SU-DHL-6 (cell line): ENCODE data around the gene ROBO2.

ENCODE experiments used
- H2AFZ ChIP-seq: fragments of 200-600 bp; sonication (generic); 2 replicates; pipeline ENCODE4 v1.6.1; 2014; ENCODE audit warnings: low read depth, mild to moderate bottlenecking, moderate library complexity, mixed read lengths, antibody characterized with exemption, low read length; ENCODE audit not compliant: severe bottlenecking
- H3F3A ChIP-seq: fragments of 200-600 bp; shearing (Covaris generic); 2 replicates; pipeline ENCODE4 v1.6.0; 2016; ENCODE audit warnings: antibody characterized with exemption, mild to moderate bottlenecking; ENCODE audit not compliant: insufficient read depth
- H3K27ac ChIP-seq: fragments of 200-600 bp; sonication (generic); 2 replicates; pipeline ENCODE4 v1.5.1; 2016; ENCODE audit warnings: low read depth, mild to moderate bottlenecking, low read length, moderate library complexity, mixed read lengths
- H3K27me3 ChIP-seq: fragments of 200-600 bp; sonication (generic), shearing (Covaris generic); 2 replicates; pipeline ENCODE4 v1.6.0; 2014; ENCODE audit warnings: mild to moderate bottlenecking, low read length
- H3K36me3 ChIP-seq: fragments of 200-600 bp; sonication (generic); 2 replicates; pipeline ENCODE4 v1.6.1; 2014; ENCODE audit warnings: mild to moderate bottlenecking, low read length, mixed read lengths
- H3K4me2 ChIP-seq: fragments of 300-600, 200-600 bp; shearing (Covaris generic), sonication (generic); 2 replicates; pipeline ENCODE4 v1.6.0; 2014; ENCODE audit warnings: low read length, low read depth, mild to moderate bottlenecking; ENCODE audit not compliant: poor library complexity, severe bottlenecking
- H3K4me3 ChIP-seq: fragments of 200-600 bp; sonication (generic); 2 replicates; pipeline ENCODE4 v1.5.1; 2014; ENCODE audit warnings: antibody characterized with exemption, low read length, mild to moderate bottlenecking, mixed read lengths; ENCODE audit not compliant: insufficient read depth, poor library complexity, severe bottlenecking
- H3K79me2 ChIP-seq: fragments of 200-600 bp; sonication (generic); 2 replicates; pipeline ENCODE4 v1.6.1; 2014; ENCODE audit warnings: mild to moderate bottlenecking, low read length, moderate library complexity; ENCODE audit not compliant: insufficient read depth
- H3K9ac ChIP-seq: fragments of 200-600 bp; sonication (generic); 2 replicates; pipeline ENCODE4 v1.7.0; 2014; ENCODE audit warnings: mild to moderate bottlenecking, low read length
- H3K9me2 ChIP-seq: fragments of 200-600 bp; sonication (generic); replicated peaks from 2 replicates; pipeline ENCODE4 v1.6.1; 2014; ENCODE audit warnings: low read length; ENCODE audit not compliant: insufficient read depth
- H3K9me3 ChIP-seq: fragments of 200-600 bp; sonication (generic); 2 replicates; pipeline ENCODE4 v1.6.1; 2014; ENCODE audit warnings: low read length, mixed read lengths; ENCODE audit not compliant: insufficient read depth
- H4K20me1 ChIP-seq: fragments of 200-600 bp; sonication (generic); 2 replicates; pipeline ENCODE4 v1.6.1; 2014; ENCODE audit warnings: low read depth, mild to moderate bottlenecking, antibody characterized with exemption, low read length, moderate library complexity, mixed read lengths
- EZH2phosphoT487 ChIP-seq: fragments of 200-600 bp; sonication (generic), shearing (Covaris generic); conservative IDR thresholded peaks from 2 replicates; pipeline ENCODE4 v1.6.1; 2018; ENCODE audit warnings: mild to moderate bottlenecking, antibody characterized with exemption, low read length, moderate library complexity, mixed read lengths
- TF ChIP-seq, protein P1 (sequence below): fragments of 200-600 bp; sonication (generic); IDR thresholded peaks from one replicate; pipeline ENCODE4 v1.5.1; 2017; ENCODE audit warnings: antibody characterized with exemption, mild to moderate bottlenecking, low read length, moderate library complexity; ENCODE audit not compliant: insufficient read depth, poor library complexity, severe bottlenecking

Gene ROBO2

DNA sequence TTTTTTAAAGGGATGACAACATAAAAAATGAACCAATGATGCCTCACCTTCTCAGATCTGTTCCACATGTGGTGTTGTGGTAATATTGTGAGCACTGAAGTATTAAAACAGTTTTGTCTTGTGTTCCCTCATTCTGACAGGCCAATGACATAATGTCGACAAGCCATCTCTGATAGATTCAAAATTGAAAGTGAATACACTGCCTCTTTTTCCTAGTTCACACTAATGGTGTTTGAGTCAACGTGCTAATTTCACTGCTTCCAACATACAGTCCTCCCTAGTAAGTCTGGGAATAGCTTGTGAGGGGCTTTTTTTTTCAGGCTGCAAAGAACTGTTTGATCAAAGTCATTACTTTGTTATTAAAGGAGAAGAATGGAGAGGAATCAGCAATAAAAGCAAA is 82.8 kb downstream of the ROBO2 start:
- Histone ChIP-seq H3K9ac (no peak overlapping the region), H3K27ac (no peak overlapping the region), H4K20me1 (no peaks in the 10 kb centered on the region), H3K36me3 (no peaks in the 10 kb centered on the region), H2AFZ (no peak overlapping the region), H3K4me3 (no peak overlapping the region), H3K9me3 (no peaks in the 10 kb centered on the region), H3K79me2 (no peaks in the 10 kb centered on the region), H3K4me2 (no peak overlapping the region), H3F3A (no peaks in the 10 kb centered on the region), H3K9me2 (no peaks in the 10 kb centered on the region), H3K27me3 (no peaks in the 10 kb centered on the region)
- TF ChIP-seq EZH2phosphoT487: no peak
- TF ChIP-seq, protein P1, sequence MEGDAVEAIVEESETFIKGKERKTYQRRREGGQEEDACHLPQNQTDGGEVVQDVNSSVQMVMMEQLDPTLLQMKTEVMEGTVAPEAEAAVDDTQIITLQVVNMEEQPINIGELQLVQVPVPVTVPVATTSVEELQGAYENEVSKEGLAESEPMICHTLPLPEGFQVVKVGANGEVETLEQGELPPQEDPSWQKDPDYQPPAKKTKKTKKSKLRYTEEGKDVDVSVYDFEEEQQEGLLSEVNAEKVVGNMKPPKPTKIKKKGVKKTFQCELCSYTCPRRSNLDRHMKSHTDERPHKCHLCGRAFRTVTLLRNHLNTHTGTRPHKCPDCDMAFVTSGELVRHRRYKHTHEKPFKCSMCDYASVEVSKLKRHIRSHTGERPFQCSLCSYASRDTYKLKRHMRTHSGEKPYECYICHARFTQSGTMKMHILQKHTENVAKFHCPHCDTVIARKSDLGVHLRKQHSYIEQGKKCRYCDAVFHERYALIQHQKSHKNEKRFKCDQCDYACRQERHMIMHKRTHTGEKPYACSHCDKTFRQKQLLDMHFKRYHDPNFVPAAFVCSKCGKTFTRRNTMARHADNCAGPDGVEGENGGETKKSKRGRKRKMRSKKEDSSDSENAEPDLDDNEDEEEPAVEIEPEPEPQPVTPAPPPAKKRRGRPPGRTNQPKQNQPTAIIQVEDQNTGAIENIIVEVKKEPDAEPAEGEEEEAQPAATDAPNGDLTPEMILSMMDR: no peak

DNA sequence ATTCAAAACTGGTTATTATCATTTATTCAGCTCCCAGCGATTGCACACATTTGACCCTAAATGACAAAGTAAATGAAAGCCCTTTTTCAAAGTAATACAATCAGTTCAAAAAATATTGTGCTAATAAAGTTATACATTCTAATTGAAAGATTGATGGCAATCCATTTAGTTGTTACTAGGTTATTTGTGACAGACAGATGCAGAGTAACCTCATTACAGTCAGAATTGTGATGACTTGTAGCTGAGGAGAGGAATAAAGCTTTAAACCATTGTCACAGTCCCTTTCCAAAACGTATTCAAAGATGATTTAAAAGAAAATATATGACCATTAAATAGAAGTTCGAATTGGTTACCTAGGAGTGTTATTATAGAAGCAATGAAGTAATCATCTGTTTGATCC is 86.1 kb downstream of the ROBO2 start:
- no peak for TF ChIP-seq EZH2phosphoT487
- TF ChIP-seq, protein P1: no peak
- Histone ChIP-seq H3F3A (no peaks in the 10 kb centered on the region), H3K79me2 (no peaks in the 10 kb centered on the region), H3K36me3 (no peaks in the 10 kb centered on the region), H3K4me2 (no peak overlapping the region), H3K4me3 (no peak overlapping the region), H2AFZ (no peak overlapping the region), H3K9ac (no peak overlapping the region), H4K20me1 (no peaks in the 10 kb centered on the region), H3K9me2 (no peaks in the 10 kb centered on the region), H3K9me3 (no peaks in the 10 kb centered on the region), H3K27me3 (no peaks in the 10 kb centered on the region), H3K27ac (no peak overlapping the region)

DNA sequence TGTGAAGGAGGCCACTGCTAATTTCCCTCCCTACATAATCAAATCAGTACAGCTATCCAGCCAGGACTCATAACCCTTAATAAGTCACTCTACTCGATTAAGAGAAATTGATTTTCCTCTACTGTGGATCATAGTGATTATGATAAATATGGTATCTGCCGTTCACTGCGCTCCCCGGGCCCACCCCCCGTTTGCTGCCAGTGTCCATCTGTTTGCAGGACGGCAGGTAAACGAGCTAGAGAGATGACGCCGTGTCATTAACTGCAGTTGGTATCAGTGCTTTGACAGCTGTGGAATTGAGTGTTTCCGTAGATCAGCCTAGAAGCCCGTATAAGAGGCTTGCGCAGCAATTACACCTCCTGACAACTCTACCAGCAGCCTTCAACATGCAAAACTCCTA is 94.9 kb downstream of the ROBO2 start:
- Histone ChIP-seq H3K9me2 (no peaks in the 10 kb centered on the region), H3K4me3 (no peak overlapping the region), H3K27me3 (no peaks in the 10 kb centered on the region), H3K9me3 (no peaks in the 10 kb centered on the region), H3K4me2 (no peak overlapping the region), H3K27ac (no peak overlapping the region), H4K20me1 (no peaks in the 10 kb centered on the region), H3K79me2 (no peaks in the 10 kb centered on the region), H3F3A (no peaks in the 10 kb centered on the region), H3K9ac (no peak overlapping the region), H3K36me3 (no peaks in the 10 kb centered on the region), H2AFZ (no peak overlapping the region)
- TF ChIP-seq, protein P1: no peak
- TF ChIP-seq EZH2phosphoT487: no peak
